Measurements from ENCODE around the gene CSF2. TPM values are rescaled to one million over a fixed set of nuclear protein-coding genes. Genes with fewer than 3 reads are reported as not detected.

Gene CSF2
- total and polyA plus RNA-seq, 2 donors (not counting 1 experiment from before 2014, with no cell fraction given) = not detected

DNA sequence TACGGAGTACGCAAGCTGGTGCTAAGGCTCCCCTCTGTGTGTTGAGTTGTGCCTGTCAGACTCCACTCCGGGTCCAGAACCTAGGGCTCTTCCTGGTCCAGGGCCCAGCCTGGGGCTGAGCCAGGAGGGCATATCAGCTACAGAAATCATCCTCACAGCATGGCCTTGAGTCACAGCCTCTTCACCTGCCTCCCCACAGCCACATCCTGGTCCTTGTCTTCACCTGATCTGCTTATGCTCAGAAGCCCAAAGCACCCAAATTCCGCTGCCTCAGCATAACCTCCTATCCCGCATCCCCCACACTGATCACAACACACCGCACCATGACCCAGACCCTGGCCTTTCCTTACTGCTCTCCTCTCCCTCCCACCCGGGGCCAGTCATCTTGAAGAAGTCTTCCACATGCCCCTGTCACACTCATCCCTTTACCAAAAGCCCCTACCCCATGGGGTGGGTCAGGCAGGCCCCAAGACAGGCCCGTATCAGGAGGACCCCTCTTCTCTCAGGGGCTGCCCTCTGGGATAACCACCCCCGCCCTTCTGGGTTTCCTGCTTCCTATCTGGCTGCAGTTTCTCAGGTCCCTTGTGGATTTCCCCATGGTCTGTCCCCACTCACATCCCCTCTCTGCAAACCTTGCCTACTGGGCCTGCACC, 14.4 kb upstream of the CSF2 start:
- Mint-ChIP-seq H3K9me3 (ENCODE audit: insufficient read depth) (no peaks in the 10 kb centered on the region), H3K4me1 (peaks cover 2% of the 10 kb centered on the region), H3K27me3 (peaks cover 3% of the 10 kb centered on the region), H3K4me3 (no peak overlapping the region), H3K27ac (no peak overlapping the region)
- 81% methylated on average over 9 of the region's 9 CpGs for WGBS (ENCODE audit: insufficient coverage)
- intact Hi-C loops (cut with micrococcal nuclease) = no loop called here
- ATAC-seq (ENCODE audit: low read depth) (no peak), DNase-seq (no peak)
- Histone ChIP-seq H4K20me1 (ENCODE audit: control insufficient read depth, insufficient read depth, low read length, poor library complexity, severe bottlenecking) (no peaks in the 10 kb centered on the region), H3K4me1 (ENCODE audit: control insufficient read depth in 2 of 2, insufficient read depth in 2 of 2, low read length in 2 of 2) (no peaks in the 10 kb centered on the region), H3K27me3 (replicated peaks in 1 of 4; ENCODE audit: control extremely low read depth in 1 of 4, control insufficient read depth in 3 of 4, insufficient read depth in 4 of 4, low read length in 3 of 4) (no peaks in the 10 kb centered on the region), H2AFZ (ENCODE audit: insufficient read depth, low read depth, low read length, poor library complexity, severe bottlenecking) (no peak overlapping the region), H3K9ac (ENCODE audit: low read length) (no peak overlapping the region), H3K9me3 (ENCODE audit: control extremely low read depth in 1 of 3, control insufficient read depth in 2 of 3, insufficient read depth in 1 of 3, low read length in 2 of 3) (no peaks in the 10 kb centered on the region), H3K27ac (ENCODE audit: low read length in 2 of 2) (no peak overlapping the region), H3K36me3 (replicated peaks in 1 of 2; ENCODE audit: control extremely low read depth in 1 of 2, control insufficient read depth in 1 of 2, extremely low read depth in 1 of 2, insufficient read depth in 2 of 2, low read length in 1 of 2) (no peaks in the 10 kb centered on the region), H3K4me3 (ENCODE audit: control extremely low read depth in 1 of 5, extremely low read depth in 1 of 5, insufficient read depth in 1 of 5, low read depth in 2 of 5, low read length in 4 of 5) (no peak overlapping the region), H3K4me2 (replicated peaks; ENCODE audit: low read depth, low read length, poor library complexity, severe bottlenecking) (no peak overlapping the region), H3K79me2 (ENCODE audit: control insufficient read depth, insufficient read depth, low read length) (no peaks in the 10 kb centered on the region)
- TF ChIP-seq EZH2 (IDR thresholded peaks at IDR 0.05; ENCODE audit: borderline replicate concordance, insufficient read depth, low read depth, low read length, poor library complexity, severe bottlenecking) = no peak
- TF ChIP-seq, protein P1, sequence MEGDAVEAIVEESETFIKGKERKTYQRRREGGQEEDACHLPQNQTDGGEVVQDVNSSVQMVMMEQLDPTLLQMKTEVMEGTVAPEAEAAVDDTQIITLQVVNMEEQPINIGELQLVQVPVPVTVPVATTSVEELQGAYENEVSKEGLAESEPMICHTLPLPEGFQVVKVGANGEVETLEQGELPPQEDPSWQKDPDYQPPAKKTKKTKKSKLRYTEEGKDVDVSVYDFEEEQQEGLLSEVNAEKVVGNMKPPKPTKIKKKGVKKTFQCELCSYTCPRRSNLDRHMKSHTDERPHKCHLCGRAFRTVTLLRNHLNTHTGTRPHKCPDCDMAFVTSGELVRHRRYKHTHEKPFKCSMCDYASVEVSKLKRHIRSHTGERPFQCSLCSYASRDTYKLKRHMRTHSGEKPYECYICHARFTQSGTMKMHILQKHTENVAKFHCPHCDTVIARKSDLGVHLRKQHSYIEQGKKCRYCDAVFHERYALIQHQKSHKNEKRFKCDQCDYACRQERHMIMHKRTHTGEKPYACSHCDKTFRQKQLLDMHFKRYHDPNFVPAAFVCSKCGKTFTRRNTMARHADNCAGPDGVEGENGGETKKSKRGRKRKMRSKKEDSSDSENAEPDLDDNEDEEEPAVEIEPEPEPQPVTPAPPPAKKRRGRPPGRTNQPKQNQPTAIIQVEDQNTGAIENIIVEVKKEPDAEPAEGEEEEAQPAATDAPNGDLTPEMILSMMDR (IDR thresholded peaks at IDR 0.05) = no peak
- ChIA-PET POLR2A (no interaction called here), CTCF (no interaction called here)

DNA sequence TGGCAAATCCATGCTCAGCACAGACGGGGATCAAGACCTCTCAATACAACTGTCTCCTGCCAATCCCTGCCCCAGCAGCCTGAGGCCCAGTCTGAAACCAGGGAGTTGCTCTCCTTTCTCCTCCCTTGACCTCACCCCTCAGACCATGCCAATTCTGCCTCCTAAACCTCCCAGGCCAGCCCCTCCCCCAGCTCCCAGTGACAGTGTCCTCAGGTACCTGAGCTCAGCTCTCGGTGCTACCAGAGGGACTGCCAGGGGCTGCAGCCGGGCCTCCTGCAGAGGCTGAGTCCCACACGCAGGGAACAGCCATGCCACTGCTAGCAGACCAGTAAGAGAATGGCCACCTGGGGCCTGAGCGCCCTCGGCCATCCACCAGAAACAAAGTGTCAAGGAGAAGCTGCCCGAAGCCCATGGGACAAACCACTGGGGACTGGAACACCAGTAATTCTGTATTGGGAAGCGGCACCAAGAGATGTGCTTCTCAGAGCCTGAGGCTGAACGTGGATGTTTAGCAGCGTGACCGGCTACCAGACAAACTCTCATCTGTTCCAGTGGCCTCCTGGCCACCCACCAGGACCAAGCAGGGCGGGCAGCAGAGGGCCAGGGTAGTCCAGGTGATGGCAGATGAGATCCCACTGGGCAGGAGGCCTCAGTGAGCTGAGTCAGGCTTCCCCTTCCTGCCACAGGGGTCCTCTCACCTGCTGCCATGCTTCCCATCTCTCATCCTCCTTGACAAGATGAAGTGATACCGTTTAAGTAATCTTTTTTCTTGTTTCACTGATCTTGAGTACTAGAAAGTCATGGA, 13.7 kb upstream of the CSF2 start:
- no peak overlapping the region for H3K4me3 Mint-ChIP-seq
- peaks cover 3% of the 10 kb centered on the region for H3K27me3 Mint-ChIP-seq
- Histone ChIP-seq H3K27ac (ENCODE audit: low read length in 2 of 2) (no peak overlapping the region), H3K36me3 (replicated peaks in 1 of 2; ENCODE audit: control extremely low read depth in 1 of 2, control insufficient read depth in 1 of 2, extremely low read depth in 1 of 2, insufficient read depth in 2 of 2, low read length in 1 of 2) (no peaks in the 10 kb centered on the region), H3K4me2 (replicated peaks; ENCODE audit: low read depth, low read length, poor library complexity, severe bottlenecking) (no peak overlapping the region), H3K9ac (ENCODE audit: low read length) (no peak overlapping the region), H4K20me1 (ENCODE audit: control insufficient read depth, insufficient read depth, low read length, poor library complexity, severe bottlenecking) (no peaks in the 10 kb centered on the region), H3K27me3 (replicated peaks in 1 of 4; ENCODE audit: control extremely low read depth in 1 of 4, control insufficient read depth in 3 of 4, insufficient read depth in 4 of 4, low read length in 3 of 4) (no peaks in the 10 kb centered on the region), H3K79me2 (ENCODE audit: control insufficient read depth, insufficient read depth, low read length) (no peaks in the 10 kb centered on the region), H3K4me1 (ENCODE audit: control insufficient read depth in 2 of 2, insufficient read depth in 2 of 2, low read length in 2 of 2) (peaks cover 0 to 4% of the 10 kb centered on the region in 2 donors), H3K4me3 (ENCODE audit: control extremely low read depth in 1 of 5, extremely low read depth in 1 of 5, insufficient read depth in 1 of 5, low read depth in 2 of 5, low read length in 4 of 5) (no peak overlapping the region), H2AFZ (ENCODE audit: insufficient read depth, low read depth, low read length, poor library complexity, severe bottlenecking) (no peak overlapping the region), H3K9me3 (ENCODE audit: control extremely low read depth in 1 of 3, control insufficient read depth in 2 of 3, insufficient read depth in 1 of 3, low read length in 2 of 3) (no peaks in the 10 kb centered on the region)
- WGBS (ENCODE audit: insufficient coverage) = 90% methylated on average over 11 of the region's 13 CpGs
- no peak for ATAC-seq (ENCODE audit: low read depth)
- no peaks in the 10 kb centered on the region for H3K9me3 Mint-ChIP-seq (ENCODE audit: insufficient read depth)
- DNase-seq = no peak
- TF ChIP-seq EZH2 (IDR thresholded peaks at IDR 0.05; ENCODE audit: borderline replicate concordance, insufficient read depth, low read depth, low read length, poor library complexity, severe bottlenecking) = no peak
- TF ChIP-seq, protein P1 (IDR thresholded peaks at IDR 0.05) = no peak
- ChIA-PET POLR2A (no interaction called here), CTCF (no interaction called here)
- H3K27ac Mint-ChIP-seq = no peak overlapping the region
- H3K4me1 Mint-ChIP-seq = peaks cover 3% of the 10 kb centered on the region
- intact Hi-C loops (cut with micrococcal nuclease) = loop anchor here (5.0 kb wide), 1 partner anchor 638 kb away; no protein-coding TSS in a partner anchor

Measured in B cell (primary cell).